Stimulated activated naive CD4-positive, alpha-beta T cell treated with Interleukin-2 at 50 U/mL for 16 hours (primary cell): ENCODE measurements around the gene ODC1.
A peak's percentile ranks its signal among the peaks of the same experiment; 100 is the strongest.

ENCODE experiments used
- DNase-seq: peaks from one replicate; lab custom pipeline; 2025; lab: John Stamatoyannopoulos, UW

Gene ODC1

GRCh38 chr2:10414591-10414990 is 33.5 kb downstream of the ODC1 start:
- DNase-seq, result no peak

DNA sequence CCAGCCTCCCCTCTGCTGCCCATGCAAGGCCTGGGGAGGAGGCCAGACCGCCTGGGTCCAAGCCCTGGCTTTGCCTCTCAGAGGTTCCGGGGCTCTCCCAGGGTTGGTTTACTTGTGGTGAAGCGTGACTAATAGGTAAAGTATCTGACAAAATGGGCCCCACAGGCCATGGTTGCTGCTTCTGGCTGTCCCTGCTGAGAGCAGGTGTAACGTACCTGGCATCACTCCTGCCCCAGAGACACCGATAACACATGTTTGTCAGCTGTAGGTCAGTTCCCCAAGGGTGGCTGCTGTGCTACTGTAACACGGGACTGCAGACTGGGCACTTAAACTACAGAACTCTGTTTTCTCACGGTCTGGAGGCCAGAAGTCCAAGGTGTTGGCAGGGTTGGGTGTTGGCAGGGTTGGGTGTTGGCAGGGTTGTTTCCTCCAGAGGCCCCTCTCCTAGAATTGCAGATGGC is 34.1 kb downstream of the ODC1 start:
- no peak for DNase-seq

DNA sequence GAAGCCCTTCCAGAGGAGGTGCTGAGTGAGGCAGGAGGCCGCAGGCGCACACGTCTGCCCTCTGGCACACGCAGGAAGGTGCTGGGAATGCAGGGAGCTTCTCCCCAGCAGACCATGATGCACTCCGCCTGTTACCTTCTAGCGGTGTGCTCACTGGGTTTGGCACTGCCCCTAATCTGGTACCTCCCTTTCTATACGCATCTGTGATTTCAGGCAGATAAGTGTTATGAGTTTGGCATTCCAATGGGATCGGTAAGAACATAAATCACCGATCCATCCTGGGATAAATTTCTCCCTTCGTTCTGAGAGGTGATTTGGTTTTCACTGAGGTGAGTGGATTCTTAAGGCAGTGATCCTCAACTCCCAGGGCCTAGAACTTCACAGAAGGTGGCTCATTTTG is 34.6 kb downstream of the ODC1 start:
- no peak for DNase-seq

DNA sequence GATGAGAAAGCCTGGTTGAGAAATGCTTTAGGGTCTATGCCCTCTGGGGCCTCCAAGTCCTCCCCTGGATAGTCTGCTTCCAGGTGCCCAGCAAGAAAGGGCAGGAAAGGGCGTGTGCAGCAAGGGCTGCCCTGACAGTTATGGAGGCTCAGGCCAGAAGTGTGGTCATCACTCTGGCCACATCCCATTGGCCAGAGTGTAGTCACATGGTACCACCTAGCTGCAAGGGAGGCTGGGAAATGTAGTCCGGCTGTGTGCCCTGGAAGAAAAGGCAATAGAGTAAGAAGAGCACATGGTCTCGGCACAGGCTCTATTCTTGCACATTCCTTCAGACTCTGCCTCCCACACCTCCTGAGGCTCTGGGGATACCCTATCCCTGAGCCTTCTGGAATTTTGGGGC is 35.7 kb downstream of the ODC1 start:
- DNase-seq, result no peak

- DNase-seq, result no peak
Measured at GRCh38 chr2:10411557-10411956, 36.6 kb downstream of the ODC1 start.

DNA sequence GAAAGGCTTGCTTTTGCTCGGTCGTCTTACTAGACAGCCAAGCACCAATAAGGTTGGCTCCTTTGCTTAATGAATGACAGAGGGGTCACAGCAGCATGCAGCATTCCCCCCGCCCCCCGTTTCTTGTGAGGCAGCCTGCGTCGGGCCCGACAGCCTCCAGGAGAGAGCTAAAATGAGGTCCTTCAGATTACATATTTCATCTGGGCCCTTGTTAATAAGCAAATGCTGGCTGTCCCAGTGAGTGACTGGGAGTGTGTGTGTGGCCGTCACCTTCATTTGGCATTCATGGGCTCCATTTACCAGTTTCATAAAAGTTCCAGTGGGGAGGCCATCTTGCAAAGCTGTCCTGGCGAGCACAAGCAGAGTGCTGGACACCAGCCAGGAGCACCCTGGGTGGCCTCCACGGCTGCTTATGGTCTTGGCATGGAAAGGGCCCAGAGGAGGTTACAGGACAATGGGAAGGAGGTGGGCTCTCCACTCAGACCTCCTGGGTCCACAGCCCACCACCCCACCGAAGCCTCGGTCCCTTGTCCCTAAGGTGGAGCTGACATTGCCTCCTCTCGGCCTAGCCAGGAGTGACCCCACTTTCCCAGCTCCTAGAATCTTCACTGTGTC is 37.2 kb downstream of the ODC1 start:
- no peak for DNase-seq

DNA sequence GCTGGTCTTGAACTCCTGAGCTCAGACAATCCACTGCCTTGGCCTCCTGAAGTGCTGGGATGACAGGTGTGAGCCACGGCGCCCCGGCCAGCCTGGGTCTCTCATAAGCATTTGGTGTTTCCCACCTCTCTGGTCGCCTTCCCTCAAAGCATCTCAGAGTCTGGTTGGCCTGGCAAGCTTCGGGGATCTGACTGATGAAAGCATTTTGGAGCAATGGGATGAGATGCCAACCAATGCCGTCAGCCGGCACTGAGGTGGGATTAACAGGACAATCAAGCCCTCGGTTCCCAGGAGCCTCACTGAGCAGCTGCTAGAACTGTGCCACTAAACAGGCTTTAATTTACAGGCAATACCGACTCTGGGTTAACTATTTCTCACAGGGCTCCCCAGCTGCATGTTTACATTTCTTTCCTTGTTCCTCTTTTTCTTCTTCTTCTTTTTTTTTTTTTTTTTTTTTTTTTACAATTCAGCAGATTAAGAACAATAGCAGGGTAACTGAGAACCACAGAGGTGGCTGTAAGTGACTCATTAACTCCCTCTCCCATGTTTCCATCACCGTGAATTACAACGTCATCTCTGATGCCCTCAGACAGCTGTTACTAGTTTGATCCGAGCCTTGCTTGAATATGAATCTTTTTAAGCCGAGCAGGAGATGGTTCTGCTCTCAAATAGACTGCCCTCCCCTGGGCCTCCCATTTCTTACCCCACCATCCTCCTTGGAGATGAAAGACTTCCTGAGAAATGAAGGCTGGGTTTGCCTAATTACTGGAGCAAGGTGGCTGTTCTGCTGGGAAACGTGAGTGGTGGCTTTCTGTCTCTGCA is 37.9 kb downstream of the ODC1 start:
- no peak for DNase-seq

GRCh38 chr2:10408649-10409579 is 39.2 kb downstream of the ODC1 start:
- DNase-seq, result peak; percentile 77

- peak; percentile 64 for DNase-seq
Measured at GRCh38 chr2:10407841-10408648, 40.1 kb downstream of the ODC1 start.

- DNase-seq, result no peak
Measured at GRCh38 chr2:10407432-10407831, 40.7 kb downstream of the ODC1 start.

DNA sequence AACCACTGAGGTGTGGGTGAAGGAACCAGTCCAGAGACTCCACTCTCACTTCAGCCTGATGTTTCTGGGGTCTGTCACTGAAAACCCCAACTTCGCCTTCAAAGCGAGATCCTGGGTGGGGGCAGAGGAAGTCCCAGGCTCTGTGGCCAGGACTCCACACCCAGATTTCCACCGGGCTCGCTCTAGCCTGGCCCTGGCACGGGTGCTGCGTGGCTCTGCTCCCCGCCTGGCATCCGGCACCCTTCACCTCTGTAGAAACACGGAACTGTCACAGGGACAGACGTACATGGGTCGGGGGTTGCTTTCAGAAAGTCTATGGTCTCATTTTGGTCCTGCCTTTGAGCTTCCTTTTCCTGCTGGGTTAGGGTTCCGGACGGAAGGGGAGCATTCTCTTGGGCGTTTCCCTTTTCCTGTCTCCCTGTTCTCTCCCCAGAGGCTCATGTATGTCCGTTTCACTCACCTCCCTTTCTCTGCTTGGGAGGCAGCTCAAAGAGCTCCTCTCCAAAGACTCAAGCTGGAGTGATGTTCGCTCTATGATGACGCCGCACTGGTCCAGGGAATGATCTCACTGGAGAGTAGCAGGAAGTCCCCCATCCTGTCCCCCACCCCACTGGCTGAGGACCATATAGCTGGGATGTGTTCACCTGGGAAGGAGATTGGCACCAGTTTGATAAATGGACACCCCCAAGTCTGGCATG is 41.5 kb downstream of the ODC1 start:
- no peak for DNase-seq

DNA sequence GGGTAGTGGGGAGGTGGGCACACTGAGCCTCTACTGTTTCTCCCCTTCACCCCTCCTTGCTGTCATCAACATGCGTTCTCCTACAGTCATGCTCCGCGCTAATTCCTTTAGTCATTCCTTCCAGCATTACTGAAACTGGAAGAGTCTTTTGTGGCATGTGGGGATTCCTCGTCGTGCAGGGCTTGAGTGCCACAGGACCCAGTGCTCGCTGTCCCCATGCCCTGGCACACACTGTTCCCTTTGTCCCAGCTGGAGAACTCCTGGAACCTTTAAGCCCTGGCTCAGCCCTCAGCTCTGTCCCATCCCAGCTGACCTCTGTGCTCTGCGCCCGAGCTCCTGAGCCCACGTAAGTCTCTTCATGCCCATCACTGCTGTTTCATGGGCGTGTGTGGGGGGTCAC is 42.1 kb downstream of the ODC1 start:
- DNase-seq, result no peak

DNA sequence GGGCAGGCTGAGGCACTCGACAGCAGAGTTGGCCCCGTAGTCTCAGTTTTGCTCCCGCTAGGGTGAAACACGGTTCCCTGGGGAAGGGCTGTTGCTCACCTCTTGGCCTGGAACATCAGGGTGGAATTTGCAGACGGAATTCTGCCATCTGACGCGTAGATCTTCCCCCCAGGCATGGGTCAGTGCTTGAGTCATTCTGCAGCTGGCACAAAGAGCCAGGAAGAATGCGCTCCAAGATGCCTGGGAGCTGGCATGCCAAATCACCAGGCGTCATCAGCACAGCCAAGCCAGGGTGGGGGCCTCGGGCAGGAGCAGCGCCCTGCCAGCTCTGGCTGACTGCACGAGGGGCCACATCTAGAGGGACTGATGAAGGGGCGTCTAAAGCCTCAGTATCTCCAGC is 42.7 kb downstream of the ODC1 start:
- no peak for DNase-seq

- DNase-seq, result no peak
Measured at GRCh38 chr2:10404324-10405143, 43.6 kb downstream of the ODC1 start.

DNA sequence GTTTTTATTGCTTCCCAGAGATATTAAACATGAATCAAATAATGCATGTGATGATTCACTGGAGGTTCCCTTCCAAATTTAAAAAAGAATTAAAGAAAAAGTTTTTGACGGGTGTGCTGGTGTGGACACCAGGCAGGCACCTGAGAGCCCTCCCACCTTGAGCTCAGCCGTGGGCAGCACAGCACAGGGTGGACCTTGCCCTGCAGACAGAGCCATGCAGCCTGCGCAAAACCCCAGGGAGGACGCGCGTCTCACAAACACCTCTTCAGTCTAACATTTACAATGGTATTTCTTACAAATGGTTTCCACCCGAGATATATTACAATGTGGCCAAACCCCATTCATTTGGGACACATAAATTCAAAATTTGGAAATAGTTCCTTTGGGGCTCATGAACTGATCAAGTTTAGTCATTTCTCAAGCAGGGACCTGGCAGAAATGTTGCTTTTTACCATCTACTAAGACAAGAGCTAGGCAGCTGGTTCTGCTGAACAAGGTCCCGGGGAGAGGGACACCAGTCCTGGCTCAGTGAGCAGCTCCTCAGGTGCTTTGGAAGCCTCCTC is 45.4 kb downstream of the ODC1 start:
- no peak for DNase-seq

DNA sequence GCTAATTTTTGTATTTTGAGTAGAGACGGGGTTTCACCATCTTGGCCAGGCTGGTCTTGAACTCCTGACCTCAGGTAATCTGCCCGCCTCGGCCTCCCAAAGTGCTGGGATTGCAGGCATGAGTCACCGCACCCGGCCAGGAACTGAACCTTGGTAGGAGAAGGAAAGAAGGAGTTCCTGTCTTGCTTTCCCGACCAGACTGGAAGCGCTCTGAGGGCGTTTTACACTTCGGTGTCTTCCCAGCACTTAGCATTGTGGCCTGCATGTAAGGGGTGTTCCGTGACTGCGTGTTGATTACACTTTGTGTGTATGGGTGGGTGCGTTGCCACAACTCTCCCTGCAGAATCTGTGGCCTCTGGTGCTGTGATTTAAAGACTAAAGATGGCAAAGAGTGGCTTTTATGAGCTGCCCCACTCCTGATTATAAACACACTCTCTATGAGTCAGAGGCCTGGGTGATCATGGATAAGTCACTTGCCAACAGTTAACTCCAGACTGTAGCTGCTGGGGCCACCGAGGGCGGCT is 46.0 kb downstream of the ODC1 start:
- DNase-seq, result no peak

GRCh38 chr2:10400978-10401951 is 46.9 kb downstream of the ODC1 start:
- no peak for DNase-seq

DNA sequence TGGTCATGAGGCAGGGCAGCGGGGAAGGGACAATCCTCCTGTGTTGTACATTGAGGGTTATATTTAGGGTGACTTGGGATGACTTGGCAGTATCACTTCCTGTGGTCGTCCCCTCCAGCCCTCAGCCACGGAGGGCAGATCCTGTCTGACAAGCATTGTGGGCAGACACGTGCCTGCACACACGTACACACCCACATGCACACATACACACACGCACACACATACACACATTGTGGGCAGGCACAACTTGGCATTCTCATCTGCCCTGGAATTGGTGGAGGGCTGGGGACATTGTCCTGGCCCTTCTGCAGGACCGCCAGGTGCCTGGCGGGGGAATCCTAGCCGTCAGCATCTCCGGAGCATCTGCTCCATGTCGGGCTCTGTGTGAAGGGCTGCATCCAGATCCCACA is 47.6 kb downstream of the ODC1 start:
- no peak for DNase-seq
